GM19238 (cell line): ENCODE measurements around the gene DR1.
"Not testable (repeated sequence)": the region's sequence is repeated elsewhere in the genome, so short reads cannot be mapped to it uniquely, and the experiment has no call there.

Experiments
- DNase-seq: peaks from one replicate; pipeline ENCODE4 v3.0.0; 2011; ENCODE audit warnings: low spot score; ENCODE audit not compliant: insufficient read length

The DR1 gene

GRCh38 chr1:93374334-93375106, 28.8 kb downstream of the DR1 start:
- no peak for DNase-seq

GRCh38 chr1:93384656-93385055, 38.9 kb downstream of the DR1 start:
- DNase-seq = no peak

GRCh38 chr1:93386268-93386667, 40.6 kb downstream of the DR1 start:
- not testable (repeated sequence) for DNase-seq

- no peak for DNase-seq
Observed at GRCh38 chr1:93394514-93394913, 48.8 kb downstream of the DR1 start.

GRCh38 chr1:93395195-93395594, 49.5 kb downstream of the DR1 start:
- no peak for DNase-seq

GRCh38 chr1:93399781-93400180, 54.1 kb downstream of the DR1 start:
- DNase-seq = no peak

GRCh38 chr1:93408203-93408602, 62.5 kb downstream of the DR1 start:
- DNase-seq = no peak

GRCh38 chr1:93411000-93411399, 65.3 kb downstream of the DR1 start:
- DNase-seq = no peak

GRCh38 chr1:93414749-93415148, 69.0 kb downstream of the DR1 start:
- DNase-seq = no peak

GRCh38 chr1:93415296-93415695, 69.6 kb downstream of the DR1 start:
- no peak for DNase-seq

- DNase-seq = no peak
Observed at GRCh38 chr1:93416183-93416582, 70.5 kb downstream of the DR1 start.
